GM18861 (cell line): Measurements from ENCODE around the gene NVL.

ENCODE experiments used
- ATAC-seq: cut with Tn5 transposase; IDR thresholded peaks from one replicate; pipeline ENCODE4 v1.9.1; 2021; ENCODE audit not compliant: unreplicated experiment

Gene NVL

DNA sequence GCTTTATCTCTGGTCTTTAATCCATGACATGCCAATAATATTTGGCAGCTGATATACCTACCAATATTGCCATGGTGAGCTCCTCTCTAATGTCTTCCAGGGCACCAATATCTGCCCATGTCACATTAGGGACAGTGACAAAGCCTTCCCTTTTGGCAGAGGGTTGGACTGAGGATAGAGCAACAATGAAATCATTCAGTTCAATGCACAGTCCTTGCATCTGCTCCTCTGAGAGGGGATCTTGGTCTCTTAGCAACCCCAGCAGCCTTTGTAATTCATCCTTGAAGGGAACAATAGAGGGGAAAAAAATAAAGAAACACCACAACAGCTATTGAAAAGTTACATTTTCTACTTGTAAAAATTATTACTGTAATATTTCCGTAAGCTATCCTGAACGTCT lies 42.3 kb downstream of the NVL start:
- no peak for ATAC-seq

DNA sequence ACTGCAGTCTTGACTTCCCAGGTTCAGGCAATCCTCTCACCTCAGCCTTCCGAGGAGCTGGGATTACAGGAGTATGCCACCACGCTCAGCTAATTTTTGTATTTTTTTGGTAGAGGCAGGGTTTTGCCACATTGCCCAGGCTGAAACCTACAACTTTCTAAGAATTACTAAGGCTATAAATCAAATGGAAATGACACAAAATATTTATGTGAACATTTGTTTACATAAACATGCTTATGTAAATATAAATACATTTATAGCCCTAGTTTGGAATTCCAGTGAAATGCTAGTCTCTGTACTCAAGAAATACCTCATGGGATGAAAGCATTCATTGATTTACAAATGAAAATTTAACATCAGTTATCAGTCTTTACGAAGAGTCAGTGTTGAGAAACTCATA lies 47.8 kb downstream of the NVL start:
- no peak for ATAC-seq

DNA sequence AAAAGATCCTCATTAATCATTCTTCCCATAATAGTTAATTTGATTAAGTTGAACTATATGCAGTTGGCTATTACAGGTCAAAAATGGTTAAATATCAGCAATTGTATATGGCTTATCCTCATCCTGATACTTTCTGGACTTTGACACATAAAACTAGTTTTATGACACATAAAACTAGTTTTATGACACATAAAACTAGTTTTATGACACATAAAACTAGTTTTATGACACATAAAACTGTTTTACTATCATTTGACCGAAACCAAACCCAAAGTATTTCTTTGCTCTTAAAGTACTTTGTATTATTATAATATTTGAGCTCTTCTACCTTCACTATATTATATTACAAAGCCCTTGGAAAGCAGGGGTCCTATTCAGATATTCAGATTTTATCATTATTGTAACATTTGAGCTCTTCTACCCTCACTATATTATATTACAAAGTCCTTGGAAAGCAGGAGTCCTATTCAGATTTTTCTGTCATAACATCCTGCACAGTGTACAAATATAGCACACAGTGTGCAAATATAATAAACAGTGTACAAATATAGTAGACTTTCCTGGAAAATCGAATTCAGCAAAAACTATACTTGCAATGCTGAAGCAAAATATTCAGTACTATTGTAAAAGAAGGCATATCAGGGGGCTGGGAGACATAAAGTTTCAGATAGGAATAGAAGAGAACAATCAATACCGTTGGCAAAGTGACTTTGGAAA lies 53.0 kb downstream of the NVL start:
- no peak for ATAC-seq

DNA sequence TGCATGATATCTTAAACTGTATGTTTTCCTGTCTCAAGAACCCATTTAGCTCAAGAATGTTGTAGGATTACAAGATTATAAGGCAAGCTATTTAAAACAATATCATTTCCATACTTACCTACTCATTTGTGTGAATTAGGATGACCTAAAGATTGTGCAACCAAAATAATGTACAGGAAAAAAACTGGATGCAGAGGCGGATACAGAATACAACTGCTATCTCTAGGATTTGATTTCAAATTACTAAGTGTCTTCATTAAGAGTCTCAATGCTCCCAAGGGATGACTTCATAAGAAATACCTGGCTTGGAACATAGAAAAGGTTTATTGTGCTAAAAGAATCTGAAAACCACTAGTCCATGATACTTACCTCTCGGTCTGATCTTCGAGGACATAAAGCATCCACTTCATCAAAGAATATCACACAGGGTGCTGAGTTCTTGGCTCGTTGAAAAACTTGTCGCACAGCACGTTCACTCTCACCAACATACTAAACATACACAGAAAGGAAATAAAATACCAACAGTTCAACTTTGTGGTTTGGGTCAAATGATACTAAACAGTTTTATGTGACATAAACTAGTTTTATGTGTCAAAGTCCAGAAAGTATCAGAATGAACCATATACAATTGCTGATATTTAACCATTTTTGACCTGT lies 54.9 kb downstream of the NVL start:
- ATAC-seq, result no peak

DNA sequence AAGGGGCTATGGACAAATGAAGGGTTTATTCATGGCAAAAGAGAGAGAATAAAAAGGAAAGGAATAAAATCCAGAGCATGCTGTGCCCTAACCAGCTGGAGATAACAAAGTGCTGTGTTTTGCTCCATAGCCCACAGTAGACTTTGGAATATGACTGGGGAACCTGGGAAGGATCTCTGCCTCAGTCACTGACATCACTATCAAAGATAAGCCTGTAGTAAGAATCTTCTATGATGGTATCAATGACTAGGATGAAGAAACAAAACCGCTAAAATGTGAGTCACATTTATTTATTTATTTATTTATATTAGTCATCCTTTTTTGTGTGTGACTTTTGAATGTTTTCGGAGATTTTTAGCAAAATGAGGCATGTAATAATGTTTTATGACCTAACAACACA lies 56.3 kb downstream of the NVL start:
- ATAC-seq, result no peak

- no peak for ATAC-seq
Observed at GRCh38 chr1:224271106-224271505, 58.9 kb downstream of the NVL start.

DNA sequence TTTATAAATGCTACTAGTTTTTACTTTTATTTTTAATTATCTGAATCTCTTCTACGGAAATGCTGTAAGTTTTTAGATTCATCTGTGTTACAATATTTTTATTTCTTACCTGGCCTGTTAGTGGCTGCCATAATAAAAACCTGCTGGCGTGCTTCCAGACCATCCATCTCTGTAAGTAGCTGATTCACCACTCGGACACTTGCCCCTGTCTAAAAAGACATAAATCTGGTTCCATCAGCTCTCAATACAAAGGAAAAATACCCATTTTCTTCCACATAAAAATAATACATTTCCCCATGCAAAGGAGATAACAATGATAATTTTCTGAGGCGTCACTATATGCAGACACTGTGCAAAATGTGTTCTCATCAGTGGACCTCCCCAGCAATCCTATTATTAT lies 62.0 kb downstream of the NVL start:
- no peak for ATAC-seq

DNA sequence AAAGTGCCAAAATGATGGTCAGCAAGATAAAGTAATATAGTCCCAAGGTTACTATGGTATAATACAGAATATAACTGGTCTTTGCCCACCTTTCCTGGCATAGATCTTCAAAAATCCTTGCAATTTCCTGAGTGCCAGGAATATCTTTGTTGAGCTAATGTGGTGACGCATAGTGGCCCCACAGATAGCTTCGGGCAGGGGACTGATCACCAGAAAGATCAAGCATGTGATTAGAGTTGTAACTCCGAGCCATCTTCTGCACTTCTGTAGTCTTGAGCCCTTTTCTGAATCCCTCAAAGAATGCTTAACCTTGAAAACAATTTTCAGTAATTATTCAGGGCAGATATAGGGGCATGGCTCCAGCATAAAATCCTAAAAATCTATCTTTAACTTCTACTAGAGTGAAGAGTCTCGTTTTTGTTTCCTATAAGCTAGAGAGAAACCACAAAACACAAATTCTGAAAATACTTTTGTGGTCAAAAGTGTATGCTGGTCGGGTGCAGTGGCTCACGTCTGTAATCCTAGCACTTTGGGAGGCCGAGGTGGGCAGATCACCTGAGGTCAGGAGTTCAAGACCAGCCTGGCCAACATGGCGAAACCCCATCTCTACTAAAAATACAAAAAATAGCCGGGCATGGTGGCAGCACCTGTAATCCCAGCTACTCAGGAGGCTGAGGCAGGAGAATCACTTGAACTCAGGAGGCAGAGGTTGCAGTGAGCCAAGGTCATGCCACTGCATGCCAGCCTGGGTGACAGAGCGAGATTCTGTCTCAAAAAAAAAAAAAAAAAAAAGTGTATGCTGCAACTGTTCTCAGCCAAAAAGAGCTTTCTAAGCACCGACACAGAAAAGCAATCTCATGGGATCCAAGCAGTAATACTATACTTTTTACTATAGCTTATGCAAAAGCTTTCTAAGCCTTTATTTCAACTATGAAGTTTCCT lies 62.8 kb downstream of the NVL start:
- no peak for ATAC-seq

- ATAC-seq, result peak; percentile 61
Observed at GRCh38 chr1:224266105-224266914, 63.7 kb downstream of the NVL start.

DNA sequence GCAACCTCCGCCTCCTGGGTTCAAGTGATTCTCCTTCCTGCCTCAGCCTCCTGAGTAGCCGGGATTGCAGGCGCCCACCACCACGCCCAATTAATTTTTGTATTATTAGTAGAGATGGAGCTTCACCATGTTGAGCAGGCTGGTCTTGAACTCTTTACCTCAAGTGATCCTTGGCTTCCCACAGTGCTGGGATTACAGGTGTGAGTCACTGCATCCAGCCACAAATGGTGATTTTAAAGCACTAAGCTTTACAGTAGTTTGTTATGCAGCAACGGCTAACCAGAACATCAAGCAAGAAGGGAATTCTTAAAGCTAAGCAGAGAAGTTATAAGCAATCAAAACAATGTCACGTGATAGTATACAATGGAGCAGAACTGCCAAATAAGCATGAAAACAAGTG lies 65.7 kb downstream of the NVL start:
- ATAC-seq, result no peak

DNA sequence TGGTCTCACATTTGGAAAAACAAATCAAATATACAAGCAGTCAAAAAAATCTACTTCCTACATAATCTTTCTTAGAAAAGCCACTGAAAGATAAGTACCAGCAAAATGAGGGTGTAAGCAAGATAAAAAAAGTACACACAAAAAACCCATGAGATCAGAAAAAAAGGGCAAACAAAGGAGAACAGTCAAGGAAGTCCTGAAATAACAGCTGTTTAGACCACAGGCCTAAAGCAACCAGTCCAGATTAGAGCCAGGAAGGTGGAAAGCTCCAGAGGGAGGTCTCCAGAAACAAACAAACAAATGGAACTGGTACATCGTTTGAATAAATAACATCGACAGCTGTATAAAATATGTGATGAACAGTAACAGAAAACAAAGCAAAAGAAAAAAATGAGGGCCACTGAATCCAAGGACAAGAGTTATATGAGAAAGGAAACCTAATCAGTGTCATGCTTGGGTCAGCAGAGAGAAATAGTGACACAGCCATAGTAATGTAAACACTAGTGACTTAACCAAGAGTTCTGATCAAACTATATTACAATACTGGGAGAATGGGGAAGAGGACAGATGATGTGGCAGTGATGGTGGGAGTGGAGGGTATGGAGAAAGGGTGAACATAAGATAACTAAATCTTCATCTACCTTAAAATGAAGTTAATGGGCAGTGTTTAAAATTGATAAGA lies 67.5 kb downstream of the NVL start:
- ATAC-seq, result no peak

DNA sequence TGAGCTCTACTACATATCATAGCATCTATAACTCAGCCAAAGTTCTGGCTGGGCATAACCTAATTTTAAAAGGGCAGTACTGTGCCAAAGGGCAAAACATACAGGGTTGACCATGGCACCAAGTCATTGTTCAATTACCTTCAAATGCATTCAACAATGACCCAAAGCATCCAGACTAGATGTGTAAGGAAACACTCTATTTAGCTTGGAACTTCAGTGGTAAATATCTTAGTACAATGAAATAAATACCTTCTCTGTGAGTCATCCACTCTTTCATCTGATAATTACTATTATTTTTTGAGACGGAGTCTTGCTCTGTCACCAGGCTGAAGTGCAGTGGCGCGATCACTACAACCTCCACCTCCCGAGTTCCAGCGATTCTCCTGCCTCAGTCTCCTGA lies 70.0 kb downstream of the NVL start:
- ATAC-seq, result no peak

- ATAC-seq, result no peak
Observed at GRCh38 chr1:224258351-224258750, 71.6 kb downstream of the NVL start.

DNA sequence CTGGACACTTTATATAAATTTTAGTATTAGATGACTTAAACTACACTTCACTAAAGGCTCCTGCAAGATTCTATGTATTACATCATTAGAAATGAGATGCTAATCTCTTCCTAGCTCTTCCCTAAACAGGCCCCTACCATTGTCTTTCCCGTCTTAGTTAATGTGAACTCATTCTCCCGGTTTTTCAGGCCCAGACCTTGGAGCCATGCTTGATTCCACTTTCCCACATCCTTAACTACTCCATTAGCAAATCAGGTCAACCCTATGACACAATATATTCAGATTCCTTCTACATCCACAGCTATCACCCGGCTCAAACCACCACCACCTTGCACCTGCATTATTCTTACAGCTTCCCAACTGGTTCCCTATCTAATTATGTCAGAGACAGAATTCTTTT lies 73.3 kb downstream of the NVL start:
- no peak for ATAC-seq

DNA sequence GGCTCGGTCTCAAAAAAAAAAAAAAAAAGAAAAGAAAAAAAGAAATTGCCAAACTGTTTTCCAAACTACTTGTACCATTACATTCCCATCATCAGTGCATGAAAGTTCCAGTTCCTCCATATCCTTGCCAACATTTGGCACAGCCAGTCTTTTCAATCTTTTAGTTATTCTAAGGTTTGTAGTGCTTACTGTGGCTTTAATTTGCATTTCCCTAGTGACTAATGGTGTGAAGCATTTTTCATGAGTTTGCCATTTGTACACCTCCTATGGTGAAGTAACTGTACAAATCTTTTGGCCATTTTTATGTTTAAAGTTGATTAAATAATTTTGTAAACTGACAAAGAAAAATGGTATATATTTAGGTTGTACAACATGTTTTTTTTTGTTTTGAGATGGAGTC lies 76.3 kb downstream of the NVL start:
- no peak for ATAC-seq

GRCh38 chr1:224252479-224252878 lies 77.5 kb downstream of the NVL start:
- no peak for ATAC-seq

DNA sequence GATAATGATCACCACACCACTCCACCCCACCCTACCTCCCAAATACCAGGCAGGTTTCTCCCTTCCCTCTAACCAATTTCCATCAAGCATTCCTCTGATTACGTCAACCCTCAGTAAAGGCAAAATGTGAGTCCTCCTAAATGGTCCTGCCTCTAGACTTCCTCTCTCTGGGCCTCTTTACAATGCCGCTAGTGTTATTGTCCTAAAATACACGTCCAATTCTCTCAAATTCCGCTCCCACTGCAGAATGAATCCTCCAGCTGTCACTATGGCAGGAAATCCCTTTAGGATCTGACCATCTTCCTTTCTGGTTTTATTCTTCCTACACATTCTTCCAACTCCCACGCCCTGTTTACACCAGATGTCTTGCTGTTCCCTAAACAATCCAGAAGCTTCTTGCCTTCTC lies 78.2 kb downstream of the NVL start:
- no peak for ATAC-seq

DNA sequence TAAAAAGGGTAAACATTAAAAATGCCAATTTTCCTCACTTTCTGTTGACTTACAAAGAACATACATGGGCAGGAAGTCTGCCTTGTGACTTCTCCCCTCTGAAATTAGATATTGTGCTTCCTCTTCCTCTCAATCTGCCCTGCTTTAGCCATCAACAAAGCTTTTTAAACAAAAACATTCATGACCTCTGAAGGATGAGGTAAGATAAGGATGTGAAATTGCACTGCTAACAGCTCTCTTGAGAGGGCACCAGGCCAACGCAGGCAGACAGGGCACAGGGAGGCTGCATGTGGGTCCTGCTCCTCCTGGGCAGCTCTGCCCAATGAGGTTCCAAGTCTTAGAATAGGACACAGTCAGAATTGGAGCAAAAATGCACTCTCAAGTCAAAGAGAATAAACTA lies 84.8 kb downstream of the NVL start:
- ATAC-seq, result peak; percentile 82

DNA sequence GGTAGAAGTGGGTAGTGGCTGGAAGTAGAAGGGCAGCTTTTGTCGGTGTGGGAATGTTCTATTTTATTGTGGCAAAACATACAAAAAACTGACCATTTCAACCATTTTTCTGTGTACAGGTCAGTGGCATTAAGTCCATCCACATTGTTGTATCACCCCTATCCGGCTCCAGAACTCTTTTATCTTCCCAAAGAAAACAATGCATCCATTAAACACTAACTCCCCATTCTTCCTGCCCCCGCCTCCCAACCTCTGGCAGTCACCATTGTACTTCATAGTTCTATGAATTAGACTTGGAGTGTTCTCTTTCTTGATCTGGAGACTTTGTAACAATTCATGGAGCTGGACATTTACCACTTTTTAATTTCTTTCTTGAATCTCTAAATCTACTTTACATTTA lies 91.2 kb downstream of the NVL start:
- ATAC-seq, result no peak

DNA sequence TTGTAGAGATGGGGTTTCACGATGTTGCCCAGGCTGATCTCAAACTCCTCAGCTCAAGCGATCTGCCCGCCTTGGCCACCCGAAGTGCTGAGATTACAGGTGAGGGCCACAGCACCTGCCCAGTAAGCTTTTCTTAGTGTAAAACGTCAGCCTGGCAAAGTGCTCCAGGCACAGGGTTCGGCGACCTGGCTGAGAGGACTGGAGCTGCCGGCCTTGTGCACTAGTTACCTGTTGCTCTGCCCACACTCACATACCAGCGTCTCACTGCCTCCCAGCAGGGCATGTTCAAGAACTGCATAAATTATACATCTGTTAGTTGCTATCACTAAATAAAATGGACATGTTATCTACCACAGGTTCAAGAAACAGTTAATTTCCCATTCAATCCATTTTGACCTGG lies 91.8 kb downstream of the NVL start:
- ATAC-seq, result no peak
